K562 (cell line): ENCODE measurements around the gene PRKX.

Experiments used
- CTCF ChIP-seq, 3 experiments: IDR thresholded peaks in 2 of 3; conservative IDR thresholded peaks in 1 of 3; 2 replicates each; pipeline ENCODE4 v1.5.1; 2011 to 2012; ENCODE audit warnings: low read length in 3 of 3, mild to moderate bottlenecking in 3 of 3, control low read depth in 2 of 3, improper control_type of control experiment in 1 of 3, inconsistent platforms in 1 of 3, low read depth in 1 of 3, mixed read lengths in 1 of 3, moderate library complexity in 1 of 3; ENCODE audit not compliant: insufficient read depth in 2 of 3
- ELF2 ChIP-seq: fragments of 250-450 bp; sonication (Bioruptor Pico); IDR thresholded peaks from 2 replicates; pipeline ENCODE4 v1.5.0; 2021; ENCODE audit warnings: mild to moderate bottlenecking
- FOXK2 ChIP-seq, 2 experiments: fragments of 450-650 bp; IDR thresholded peaks in 1 of 2; conservative IDR thresholded peaks in 1 of 2; 2 replicates each; pipeline ENCODE4 v1.6.1; 2016; ENCODE audit warnings: low read depth in 2 of 2, mild to moderate bottlenecking in 1 of 2
- HMG20A ChIP-seq: fragments of 450-650 bp; formaldehyde crosslinking; conservative IDR thresholded peaks from 2 replicates; pipeline ENCODE4 v1.4.0; 2020; ENCODE audit warnings: mild to moderate bottlenecking, mixed read lengths
- POLR2A ChIP-seq: fragments of 450-650 bp; conservative IDR thresholded peaks from 2 replicates; pipeline ENCODE4 v1.6.1; 2016
- SIN3A ChIP-seq, 2 experiments: fragments of 150-350 bp in 1 of 2; IDR thresholded peaks; 2 replicates each; pipeline ENCODE4 v1.6.1; 2011 to 2016; ENCODE audit warnings: borderline replicate concordance in 2 of 2, low read depth in 2 of 2, low read length in 2 of 2, mild to moderate bottlenecking in 2 of 2, moderate library complexity in 2 of 2; ENCODE audit not compliant: control insufficient read depth in 1 of 2
- YY1 ChIP-seq, 3 experiments: IDR thresholded peaks; 2 replicates each; pipeline ENCODE4 v1.6.1; 2011; ENCODE audit warnings: low read length in 2 of 3, mild to moderate bottlenecking in 2 of 3, moderate library complexity in 2 of 3, borderline replicate concordance in 1 of 3, control low read depth in 1 of 3, low read depth in 1 of 3; ENCODE audit not compliant: insufficient read depth in 3 of 3, insufficient replicate concordance in 2 of 3, control insufficient read depth in 1 of 3, insufficient read length in 1 of 3; ENCODE audit errors: extremely low read depth in 1 of 3
- ZMIZ1 ChIP-seq, 2 experiments: fragments of 150-350 bp in 1 of 2; IDR thresholded peaks; 2 replicates each; pipeline ENCODE4 v1.6.1; 2012 to 2016; ENCODE audit warnings: low read depth in 2 of 2, low read length in 2 of 2, mild to moderate bottlenecking in 1 of 2, moderate library complexity in 1 of 2
- ZNF239 ChIP-seq: fragments of 250-450 bp; sonication (Bioruptor Pico); IDR thresholded peaks from 2 replicates; pipeline ENCODE4 v1.4.0; 2020; ENCODE audit warnings: mild to moderate bottlenecking

- TF ChIP-seq ZMIZ1 (IDR thresholded peaks at IDR 0.05; ENCODE audit: low read depth in 2 of 2, low read length in 2 of 2) (no peak), ELF2 (CRISPR knock-in tag) (no peak), POLR2A (no peak), HMG20A (no peak), FOXK2 (conservative IDR thresholded peaks at IDR 0.05 in 1 of 2, IDR thresholded peaks at IDR 0.05 in 1 of 2; ENCODE audit: low read depth in 2 of 2) (no peak), YY1 (IDR thresholded peaks at IDR 0.05; ENCODE audit: borderline replicate concordance in 1 of 3, control insufficient read depth in 1 of 3, extremely low read depth in 1 of 3, insufficient read depth in 3 of 3, insufficient read length in 1 of 3, insufficient replicate concordance in 2 of 3, low read depth in 1 of 3, low read length in 2 of 3) (no peak), SIN3A (IDR thresholded peaks at IDR 0.05; ENCODE audit: borderline replicate concordance in 2 of 2, control insufficient read depth in 1 of 2, low read depth in 2 of 2, low read length in 2 of 2) (no peak), ZNF239 (CRISPR knock-in tag) (no peak), CTCF (IDR thresholded peaks at IDR 0.05 in 2 of 3, conservative IDR thresholded peaks at IDR 0.05 in 1 of 3; ENCODE audit: insufficient read depth in 2 of 3, low read depth in 1 of 3, low read length in 3 of 3) (no peak)
Measured at GRCh38 chrX:3567686-3568085, 145.8 kb downstream of the PRKX start.
